H1 (cell line): ENCODE measurements around the gene AK5. TPM values are rescaled to one million over a fixed set of nuclear protein-coding genes. Genes with fewer than 3 reads are reported as not detected.

Experiments
- CHD7 ChIP-seq: fragments of 300-600 bp; sonication (generic); IDR thresholded peaks from 2 replicates; pipeline ENCODE4 v1.7.1; 2012; ENCODE audit warnings: low read length, moderate library complexity, mild to moderate bottlenecking, inconsistent platforms; ENCODE audit not compliant: insufficient replicate concordance
- HDAC2 ChIP-seq, 2 experiments: fragments of 300-600 bp in 1 of 2; sonication (generic) in 1 of 2; IDR thresholded peaks; 2 replicates each; pipeline ENCODE4 v1.6.1; 2011 to 2012; ENCODE audit warnings: low read depth in 2 of 2, low read length in 2 of 2, mild to moderate bottlenecking in 2 of 2, moderate library complexity in 2 of 2, borderline replicate concordance in 1 of 2, inconsistent platforms in 1 of 2
- PHF8 ChIP-seq: fragments of 200-600 bp; sonication (generic); conservative IDR thresholded peaks from 2 replicates; pipeline ENCODE4 v1.7.1; 2012; ENCODE audit warnings: low read depth, mild to moderate bottlenecking, inconsistent platforms, low read length, moderate library complexity
- SP1 ChIP-seq: IDR thresholded peaks from 2 replicates; pipeline ENCODE4 v1.6.1; 2011; ENCODE audit warnings: low read depth, low read length
- SP4 ChIP-seq: IDR thresholded peaks from 2 replicates; pipeline ENCODE4 v1.6.1; 2012; ENCODE audit warnings: low read length, inconsistent platforms
- YY1 ChIP-seq: IDR thresholded peaks from 2 replicates; pipeline ENCODE4 v1.6.1; 2011; ENCODE audit warnings: low read depth, mild to moderate bottlenecking, low read length
- polyA plus RNA-seq, 7 experiments: library from polyadenylated mRNA; depleted of rRNA in 3 of 7; stranded (reverse) in 5 of 7; unstranded in 2 of 7; fragments of >200 nt in 5 of 7; fragments of 200-250 nt in 2 of 7; gene quantifications; 1 replicate in 5 of 7; 2 replicates in 1 of 7; 4 replicates in 1 of 7; pipeline versions ENCODE4 v1.2.1 to v1.2.3, GENCODE V29; 2011 to 2013; ENCODE audit warnings: missing spikeins in 2 of 7, mixed read lengths in 2 of 7
- total RNA-seq: library from RNA; stranded (reverse); fragmentation: NEBNext Ultra II Directional; extraction: Animal tissue kit (Norgen Biotek cat#: 25700); gene quantifications from 2 replicates; pipeline ENCODE4 v1.2.1, GENCODE V29; 2021

Gene AK5
- total and polyA plus RNA-seq, 2 of the 8 experiments (the other 6 are each of a cell fraction or from before 2014, with no cell fraction given) = 2.0 to 7.1 TPM

GRCh38 chr1:77280962-77281361, 857 bp upstream of the AK5 start (continued):
- TF ChIP-seq CHD7 (no peak), SP4 (no peak), SP1 (no peak), HDAC2 (IDR thresholded peaks at IDR 0.05; ENCODE audit: borderline replicate concordance in 1 of 2, low read depth in 2 of 2, low read length in 2 of 2) (no peak), YY1 (no peak), PHF8 (no peak)
